BJ (cell line): Measurements from ENCODE around the gene UGGT2. TPM values are rescaled to one million over a fixed set of nuclear protein-coding genes. Genes with fewer than 3 reads are reported as not detected.

ENCODE experiments used
- CTCF ChIA-PET: fragments of 350-600 bp; formaldehyde crosslinking; extraction: SDS; loops from one replicate; lab custom pipeline; 2021; ENCODE audit warnings: antibody characterized with exemption, inconsistent platforms; lab: Yijun Ruan, JAX
- POLR2A ChIA-PET: fragments of 300-600 bp; sonication (Branson Sonifier 250); formaldehyde crosslinking; extraction: SDS; loops from one replicate; lab custom pipeline; 2021; ENCODE audit warnings: antibody characterized with exemption; lab: Charles Lee
- DNase-seq: peaks from one replicate; pipeline ENCODE4 v3.0.0-alpha.2; 2011; ENCODE audit warnings: low read depth
- H3K27me3 ChIP-seq: 2 replicates; pipeline ENCODE4 v1.6.0; 2011; ENCODE audit warnings: low read length; ENCODE audit not compliant: control insufficient read depth, insufficient read depth
- H3K36me3 ChIP-seq: 2 replicates; pipeline ENCODE4 v1.5.1; 2011; ENCODE audit warnings: low read length; ENCODE audit not compliant: control insufficient read depth, insufficient read depth
- H3K4me3 ChIP-seq: 2 replicates; pipeline ENCODE4 v1.5.1; 2011; ENCODE audit warnings: low read depth, mild to moderate bottlenecking, control low read depth, low read length
- CTCF ChIP-seq: IDR thresholded peaks from 2 replicates; pipeline ENCODE4 v1.5.1; 2011; ENCODE audit warnings: low read depth, mild to moderate bottlenecking, control low read depth, inconsistent platforms, low read length, moderate library complexity; ENCODE audit not compliant: insufficient read depth
- polyA plus RNA-seq: library from polyadenylated mRNA; depleted of rRNA; stranded (reverse); fragments of >200 nt; gene quantifications from 2 replicates; pipeline ENCODE4 v1.2.3, GENCODE V29; 2011; rRNA removed
- small RNA-seq: library from RNA; depleted of rRNA; stranded (forward); fragments of <200 nt; gene quantifications from one replicate; pipeline ENCODE3, GENCODE V24; 2012; ENCODE audit warnings: low replicate concordance, low read depth; ENCODE audit not compliant: insufficient read length

Gene UGGT2
- polyA plus RNA-seq, 1 experiment: 20.2 TPM

- Histone ChIP-seq H3K4me3 (no peak overlapping the region), H3K36me3 (no peaks in the 10 kb centered on the region), H3K27me3 (no peaks in the 10 kb centered on the region)
- no peak for DNase-seq
- ChIA-PET CTCF (no interaction called here), POLR2A (no interaction called here)
- no peak for TF ChIP-seq CTCF
Observed at GRCh38 chr13:95754069-95754468, 299.1 kb downstream of the UGGT2 start.

GRCh38 chr13:95752677-95753076, 300.5 kb downstream of the UGGT2 start:
- POLR2A ChIA-PET: no interaction called here
- CTCF ChIA-PET: no interaction called here
- TF ChIP-seq CTCF: no peak

More at GRCh38 chr13:95752677-95753076, 300.5 kb downstream of the UGGT2 start:
- no peak for DNase-seq
- Histone ChIP-seq H3K4me3 (no peak overlapping the region), H3K27me3 (no peaks in the 10 kb centered on the region), H3K36me3 (no peaks in the 10 kb centered on the region)

Small RNA genes within 50 kb of the gene (small RNA-seq; reads per million reads assigned to genes)
- not detected for gene HMGN1P24

Other genes with a start within 250 kb of the UGGT2 start
- not detected in 2 replicates for gene HS6ST3, start 36.7 kb upstream of the UGGT2 start, polyA plus RNA-seq